Type B pancreatic cell (in vitro differentiated cells): ENCODE results near the gene REELD1. TPM values are rescaled to one million over a fixed set of nuclear protein-coding genes. Genes with fewer than 3 reads are reported as not detected.

Experiments
- DNase-seq: peaks from one replicate; pipeline ENCODE4 v3.0.0; 2021; ENCODE audit warnings: mixed read lengths; ENCODE audit not compliant: unreplicated experiment; ENCODE audit errors: extremely low spot score
- H3K27ac Mint-ChIP-seq: 2 replicates; pipeline ENCODE4 v1.8.0; 2021; ENCODE audit warnings: mild to moderate bottlenecking, mixed read lengths
- H3K27me3 Mint-ChIP-seq: 2 replicates; pipeline ENCODE4 v1.8.0; 2021; ENCODE audit warnings: mixed read lengths
- H3K36me3 Mint-ChIP-seq: 2 replicates; pipeline ENCODE4 v1.8.0; 2021; ENCODE audit warnings: mixed read lengths
- H3K4me1 Mint-ChIP-seq: one replicate; pipeline ENCODE4 v1.8.0; 2021; ENCODE audit warnings: mixed read lengths; ENCODE audit not compliant: unreplicated experiment
- H3K4me3 Mint-ChIP-seq: 2 replicates; pipeline ENCODE4 v1.8.0; 2021; ENCODE audit warnings: mild to moderate bottlenecking, mixed read lengths
- H3K9me3 Mint-ChIP-seq: 2 replicates; pipeline ENCODE4 v1.8.0; 2021; ENCODE audit warnings: mixed read lengths
- CTCF ChIP-seq: fragments of 200-600 bp; sonication (generic); conservative IDR thresholded peaks from 2 replicates; pipeline ENCODE4 v1.5.0; 2021; ENCODE audit warnings: antibody characterized with exemption, mild to moderate bottlenecking
- total RNA-seq: library from RNA; stranded (reverse); gene quantifications from 2 replicates; pipeline ENCODE4 v1.2.1, GENCODE V29; 2021; ENCODE audit warnings: low replicate concordance

REELD1 gene
- total RNA-seq, 1 donor from 2014 or later: 0.14 TPM

GRCh38 chr4:146245246-146245645, 30.9 kb downstream of the REELD1 start:
- peaks cover 3% of the 10 kb centered on the region for H3K9me3 Mint-ChIP-seq
- no peak overlapping the region for H3K27ac Mint-ChIP-seq
- peaks cover 5% of the 10 kb centered on the region for H3K27me3 Mint-ChIP-seq
- no peak overlapping the region for H3K4me3 Mint-ChIP-seq
- no peak for TF ChIP-seq CTCF
- H3K36me3 Mint-ChIP-seq: peaks cover under 1% of the 10 kb centered on the region
- peaks cover 15% of the 10 kb centered on the region for H3K4me1 Mint-ChIP-seq
- no peak for DNase-seq

DNA sequence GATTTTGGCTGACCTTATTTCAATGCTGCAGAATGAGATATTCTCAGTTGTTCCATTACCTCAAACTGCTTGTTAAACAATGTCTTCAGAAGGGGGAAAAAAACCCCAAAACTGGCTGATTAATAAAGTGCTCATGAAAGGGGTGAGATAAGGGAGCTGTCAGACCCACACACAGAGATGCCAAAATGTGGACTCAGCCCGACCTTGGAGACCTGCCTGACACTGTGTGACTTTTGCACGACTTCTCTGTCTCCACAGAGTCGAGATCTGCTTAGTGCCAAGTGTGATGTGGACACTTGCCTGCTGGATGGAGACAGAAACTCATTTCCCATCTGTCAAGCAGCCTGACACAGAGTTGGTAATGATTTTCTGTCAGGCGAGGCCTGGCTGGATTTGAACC, 31.5 kb downstream of the REELD1 start:
- peaks cover 4% of the 10 kb centered on the region for H3K36me3 Mint-ChIP-seq
- peaks cover 5% of the 10 kb centered on the region for H3K27me3 Mint-ChIP-seq
- DNase-seq: no peak
- no peak overlapping the region for H3K27ac Mint-ChIP-seq
- H3K4me1 Mint-ChIP-seq: peaks cover 19% of the 10 kb centered on the region
- peaks cover 3% of the 10 kb centered on the region for H3K9me3 Mint-ChIP-seq
- TF ChIP-seq CTCF: no peak
- no peak overlapping the region for H3K4me3 Mint-ChIP-seq

- peaks cover 3% of the 10 kb centered on the region for H3K9me3 Mint-ChIP-seq
- peaks cover 19% of the 10 kb centered on the region for H3K4me1 Mint-ChIP-seq
- peaks cover 5% of the 10 kb centered on the region for H3K27me3 Mint-ChIP-seq
- DNase-seq: no peak
- no peak overlapping the region for H3K27ac Mint-ChIP-seq
- H3K36me3 Mint-ChIP-seq: peaks cover 4% of the 10 kb centered on the region
- H3K4me3 Mint-ChIP-seq: no peak overlapping the region
- TF ChIP-seq CTCF: no peak
These were observed 32.0 kb downstream of the REELD1 start for GRCh38 chr4:146246381-146246780.

- DNase-seq: no peak
- Mint-ChIP-seq H3K27ac (no peak overlapping the region), H3K4me1 (peaks cover 15% of the 10 kb centered on the region), H3K4me3 (no peak overlapping the region), H3K36me3 (peaks cover 4% of the 10 kb centered on the region), H3K27me3 (peaks cover 5% of the 10 kb centered on the region), H3K9me3 (no peaks in the 10 kb centered on the region)
- TF ChIP-seq CTCF: no peak
These were observed 33.0 kb downstream of the REELD1 start for GRCh38 chr4:146247356-146247755.

GRCh38 chr4:146252969-146253611, 38.8 kb downstream of the REELD1 start:
- no peak for TF ChIP-seq CTCF
- DNase-seq: no peak
- H3K4me1 Mint-ChIP-seq: peaks cover 12% of the 10 kb centered on the region
- H3K9me3 Mint-ChIP-seq: no peaks in the 10 kb centered on the region
- no peak overlapping the region for H3K4me3 Mint-ChIP-seq
- no peaks in the 10 kb centered on the region for H3K27me3 Mint-ChIP-seq
- H3K27ac Mint-ChIP-seq: no peak overlapping the region
- H3K36me3 Mint-ChIP-seq: peaks cover 4% of the 10 kb centered on the region
